Mesothelial cell of epicardium (in vitro differentiated cells): ENCODE data around the gene TRIOBP. TPM values are rescaled to one million over a fixed set of nuclear protein-coding genes. Genes with fewer than 3 reads are reported as not detected.

Experiments
- DNase-seq, 2 experiments: peaks; one replicate each; pipeline ENCODE4 v3.0.0; 2021; ENCODE audit warnings: low spot score in 2 of 2; ENCODE audit not compliant: unreplicated experiment in 2 of 2
- H3K27ac Mint-ChIP-seq: 2 replicates; pipeline ENCODE4 v1.8.0; 2021; ENCODE audit warnings: mixed read lengths
- H3K27me3 Mint-ChIP-seq: 2 replicates; pipeline ENCODE4 v1.8.0; 2021; ENCODE audit warnings: low read depth, mixed read lengths
- H3K36me3 Mint-ChIP-seq: 2 replicates; pipeline ENCODE4 v1.8.0; 2021; ENCODE audit warnings: mixed read lengths
- H3K4me1 Mint-ChIP-seq: 2 replicates; pipeline ENCODE4 v1.8.0; 2021; ENCODE audit warnings: mixed read lengths
- H3K4me3 Mint-ChIP-seq: 2 replicates; pipeline ENCODE4 v1.8.0; 2021; ENCODE audit warnings: mild to moderate bottlenecking, moderate library complexity, mixed read lengths
- H3K9me3 Mint-ChIP-seq: 2 replicates; pipeline ENCODE4 v1.8.0; 2021; ENCODE audit warnings: mixed read lengths
- CTCF ChIP-seq: fragments of 200-600 bp; sonication (generic); IDR thresholded peaks from one replicate; pipeline ENCODE4 v1.5.0; 2021; ENCODE audit warnings: antibody characterized with exemption; ENCODE audit not compliant: unreplicated experiment
- total RNA-seq: library from RNA; stranded (reverse); gene quantifications from 3 replicates; pipeline ENCODE4 v1.2.1, GENCODE V29; 2021

The TRIOBP gene
- total RNA-seq, 1 donor from 2014 or later = 76.1 TPM

- peaks cover 1% of the 10 kb centered on the region for H3K27me3 Mint-ChIP-seq
- H3K36me3 Mint-ChIP-seq = no peaks in the 10 kb centered on the region
- H3K4me1 Mint-ChIP-seq = peaks cover 39% of the 10 kb centered on the region
- no peak for TF ChIP-seq CTCF
- peak overlapping the region; percentile 77 for H3K4me3 Mint-ChIP-seq
- H3K9me3 Mint-ChIP-seq = no peaks in the 10 kb centered on the region
- peak overlapping the region; percentile 93 for H3K27ac Mint-ChIP-seq
- no peak for DNase-seq
Measured at GRCh38 chr22:37803639-37804351, 106.9 kb downstream of the TRIOBP start.

DNA sequence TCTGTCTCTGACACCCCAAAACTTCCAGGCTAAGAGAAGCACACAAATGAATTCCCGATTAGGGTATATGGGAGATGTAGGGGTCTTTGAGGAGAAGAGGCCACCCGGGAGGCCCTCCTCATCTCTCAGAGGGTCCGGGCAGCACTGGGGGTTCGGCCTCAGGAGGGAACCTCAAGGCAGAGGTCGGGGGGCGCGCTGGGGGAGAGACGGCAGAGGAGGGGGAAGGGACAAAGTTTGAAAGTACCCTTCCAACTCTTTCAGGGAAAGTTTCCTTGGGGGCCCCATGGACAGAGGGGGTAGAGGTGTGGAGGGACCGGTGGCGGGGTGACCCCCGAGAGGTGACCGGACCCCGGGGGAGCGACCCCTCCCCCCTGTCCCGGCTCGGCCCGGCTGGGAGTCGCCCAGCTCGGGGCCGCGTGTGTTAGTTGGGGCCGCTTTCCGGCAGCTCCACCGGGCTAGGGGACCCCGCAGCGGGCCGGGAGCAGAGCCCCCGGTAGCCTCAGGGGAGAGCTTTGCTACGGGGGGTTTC lies 107.6 kb downstream of the TRIOBP start:
- Mint-ChIP-seq H3K27me3 (no peaks in the 10 kb centered on the region), H3K27ac (peak overlapping the region; percentile 93), H3K4me3 (peak overlapping the region; percentile 77), H3K9me3 (no peaks in the 10 kb centered on the region), H3K4me1 (peaks cover 44% of the 10 kb centered on the region), H3K36me3 (no peaks in the 10 kb centered on the region)
- no peak for TF ChIP-seq CTCF
- no peak for DNase-seq

DNA sequence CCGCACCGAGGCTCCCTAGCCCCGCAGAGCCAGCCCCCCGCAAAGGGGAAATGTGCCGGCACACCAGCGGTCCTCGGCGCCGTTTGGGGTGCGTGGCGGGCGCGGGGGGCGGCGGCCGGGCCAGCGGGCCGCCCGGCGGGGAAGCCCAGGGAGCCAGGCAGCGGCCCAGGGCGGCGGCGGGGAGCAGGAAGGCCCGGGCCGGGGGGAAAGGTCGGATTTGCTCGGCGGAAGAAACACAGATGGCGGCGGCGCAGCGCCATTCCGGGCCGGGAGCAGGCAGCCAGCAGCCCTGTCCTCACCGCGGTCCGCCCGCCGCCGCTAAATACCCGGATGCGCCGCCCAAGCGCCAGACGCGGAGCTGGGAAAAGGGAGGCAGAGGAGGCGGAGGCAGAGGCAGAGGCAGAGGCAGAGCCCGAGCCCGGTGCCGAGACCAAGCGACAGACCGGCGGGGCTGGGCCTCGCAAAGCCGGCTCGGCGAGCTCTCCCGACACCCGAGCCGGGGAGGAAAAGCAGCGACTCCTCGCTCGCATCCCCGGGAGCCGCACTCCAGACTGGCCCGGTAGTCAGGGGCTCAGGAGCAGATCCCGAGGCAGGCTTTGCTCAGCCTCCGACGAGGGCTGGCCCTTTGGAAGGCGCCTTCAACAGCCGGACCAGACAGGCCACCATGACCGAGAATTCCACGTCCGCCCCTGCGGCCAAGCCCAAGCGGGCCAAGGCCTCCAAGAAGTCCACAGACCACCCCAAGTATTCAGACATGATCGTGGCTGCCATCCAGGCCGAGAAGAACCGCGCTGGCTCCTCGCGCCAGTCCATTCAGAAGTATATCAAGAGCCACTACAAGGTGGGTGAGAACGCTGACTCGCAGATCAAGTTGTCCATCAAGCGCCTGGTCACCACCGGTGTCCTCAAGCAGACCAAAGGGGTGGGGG lies 108.3 kb downstream of the TRIOBP start:
- peak overlapping the region; percentile 91 for H3K27ac Mint-ChIP-seq
- peak; percentile 77 to 93 for DNase-seq
- no peaks in the 10 kb centered on the region for H3K36me3 Mint-ChIP-seq
- H3K4me1 Mint-ChIP-seq = peaks cover 46% of the 10 kb centered on the region
- no peaks in the 10 kb centered on the region for H3K9me3 Mint-ChIP-seq
- no peaks in the 10 kb centered on the region for H3K27me3 Mint-ChIP-seq
- TF ChIP-seq CTCF = no peak
- peak overlapping the region; percentile 80 for H3K4me3 Mint-ChIP-seq

- H3K27ac Mint-ChIP-seq = peak overlapping the region; percentile 91
- H3K27me3 Mint-ChIP-seq = no peaks in the 10 kb centered on the region
- peaks cover 46% of the 10 kb centered on the region for H3K4me1 Mint-ChIP-seq
- no peak for DNase-seq
- peak overlapping the region; percentile 80 for H3K4me3 Mint-ChIP-seq
- H3K9me3 Mint-ChIP-seq = no peaks in the 10 kb centered on the region
- TF ChIP-seq CTCF = no peak
- H3K36me3 Mint-ChIP-seq = no peaks in the 10 kb centered on the region
Measured at GRCh38 chr22:37805810-37806277, 109.0 kb downstream of the TRIOBP start.

- no peak for TF ChIP-seq CTCF
- peaks cover 46% of the 10 kb centered on the region for H3K4me1 Mint-ChIP-seq
- no peak for DNase-seq
- H3K4me3 Mint-ChIP-seq = peak overlapping the region; percentile 80
- no peaks in the 10 kb centered on the region for H3K9me3 Mint-ChIP-seq
- H3K36me3 Mint-ChIP-seq = no peaks in the 10 kb centered on the region
- H3K27ac Mint-ChIP-seq = peak overlapping the region; percentile 80
- H3K27me3 Mint-ChIP-seq = no peaks in the 10 kb centered on the region
Measured at GRCh38 chr22:37806409-37807333, 109.8 kb downstream of the TRIOBP start.
